Measurements from ENCODE around the gene MKRN2. TPM values are rescaled to one million over a fixed set of nuclear protein-coding genes. Genes with fewer than 3 reads are reported as not detected.

MKRN2 gene
- total and polyA plus RNA-seq, 4 donors, result 15.7 to 30.8 (median 23.3) TPM

- Histone ChIP-seq H3K36me3 (ENCODE audit: control insufficient read depth in 4 of 4, insufficient read depth in 4 of 4, low read length in 4 of 4) (peaks cover 17 to 21% (median 20%) of the 10 kb centered on the region in 4 donors), H3K4me3 (no peak overlapping the region), H3K4me1 (ENCODE audit: control insufficient read depth in 5 of 5, insufficient read depth in 5 of 5, low read length in 5 of 5) (peaks cover 0 to 13% (median 0%) of the 10 kb centered on the region in 5 donors), H3K27ac (ENCODE audit: low read depth in 1 of 2, low read length in 1 of 2) (no peak overlapping the region), H3K27me3 (ENCODE audit: control insufficient read depth in 3 of 3, insufficient read depth in 3 of 3, low read length in 2 of 3) (no peaks in the 10 kb centered on the region), H3K9me3 (ENCODE audit: control insufficient read depth in 4 of 4, insufficient read depth in 3 of 4, low read length in 3 of 4) (no peaks in the 10 kb centered on the region), H3K9ac (ENCODE audit: insufficient read depth in 1 of 2, low read length in 2 of 2) (no peak overlapping the region)
- TF ChIP-seq CTCF (IDR thresholded peaks at IDR 0.05; ENCODE audit: control extremely low read depth, extremely low read depth), result no peak
- no peak for DNase-seq
- no peak for ATAC-seq (ENCODE audit: insufficient read depth, low FRiP score)
- 77 to 78% methylated on average over 5 of the region's 5 CpGs for WGBS, 2 donors
Measured at GRCh38 chr3:12611117-12611516, 54.2 kb downstream of the MKRN2 start.

- Histone ChIP-seq H3K4me1 (ENCODE audit: control insufficient read depth in 5 of 5, insufficient read depth in 5 of 5, low read length in 5 of 5) (peaks cover 0 to 13% (median 0%) of the 10 kb centered on the region in 5 donors), H3K9ac (ENCODE audit: insufficient read depth in 1 of 2, low read length in 2 of 2) (no peak overlapping the region), H3K9me3 (ENCODE audit: control insufficient read depth in 4 of 4, insufficient read depth in 3 of 4, low read length in 3 of 4) (no peaks in the 10 kb centered on the region), H3K4me3 (no peak overlapping the region), H3K27ac (ENCODE audit: low read depth in 1 of 2, low read length in 1 of 2) (no peak overlapping the region), H3K36me3 (ENCODE audit: control insufficient read depth in 4 of 4, insufficient read depth in 4 of 4, low read length in 4 of 4) (peaks cover 13 to 28% (median 17%) of the 10 kb centered on the region in 4 donors), H3K27me3 (ENCODE audit: control insufficient read depth in 3 of 3, insufficient read depth in 3 of 3, low read length in 2 of 3) (no peaks in the 10 kb centered on the region)
- WGBS, 2 donors, result 92 to 94% methylated on average over 5 to 6 of the region's 6 CpGs
- TF ChIP-seq CTCF (IDR thresholded peaks at IDR 0.05; ENCODE audit: control extremely low read depth, extremely low read depth), result no peak
- no peak for ATAC-seq (ENCODE audit: insufficient read depth, low FRiP score)
- DNase-seq, result no peak
Measured at GRCh38 chr3:12612514-12613226, 55.8 kb downstream of the MKRN2 start.

- H3K36me3 ChIP-seq (ENCODE audit: control insufficient read depth in 4 of 4, insufficient read depth in 4 of 4, low read length in 4 of 4), result peaks cover 9 to 29% (median 15%) of the 10 kb centered on the region in 4 donors
- H3K27me3 ChIP-seq (ENCODE audit: control insufficient read depth in 3 of 3, insufficient read depth in 3 of 3, low read length in 2 of 3), result no peaks in the 10 kb centered on the region
- DNase-seq (no peak), ATAC-seq (ENCODE audit: insufficient read depth, low FRiP score) (no peak)
- H3K9ac ChIP-seq (ENCODE audit: insufficient read depth in 1 of 2, low read length in 2 of 2), result no peak overlapping the region
- H3K4me3 ChIP-seq, result no peak overlapping the region
- H3K4me1 ChIP-seq (ENCODE audit: control insufficient read depth in 5 of 5, insufficient read depth in 5 of 5, low read length in 5 of 5), result peaks cover 0 to 13% (median 0%) of the 10 kb centered on the region in 5 donors
- 51 to 68% methylated on average over 4 of the region's 4 CpGs for WGBS, 2 donors
- H3K9me3 ChIP-seq (ENCODE audit: control insufficient read depth in 4 of 4, insufficient read depth in 3 of 4, low read length in 3 of 4), result no peaks in the 10 kb centered on the region
- H3K27ac ChIP-seq (ENCODE audit: low read depth in 1 of 2, low read length in 1 of 2), result no peak overlapping the region
- TF ChIP-seq CTCF (IDR thresholded peaks at IDR 0.05; ENCODE audit: control extremely low read depth, extremely low read depth), result no peak
Measured at GRCh38 chr3:12613250-12613649, 56.4 kb downstream of the MKRN2 start.
